ENCODE results near the gene SHISA7.

DNA sequence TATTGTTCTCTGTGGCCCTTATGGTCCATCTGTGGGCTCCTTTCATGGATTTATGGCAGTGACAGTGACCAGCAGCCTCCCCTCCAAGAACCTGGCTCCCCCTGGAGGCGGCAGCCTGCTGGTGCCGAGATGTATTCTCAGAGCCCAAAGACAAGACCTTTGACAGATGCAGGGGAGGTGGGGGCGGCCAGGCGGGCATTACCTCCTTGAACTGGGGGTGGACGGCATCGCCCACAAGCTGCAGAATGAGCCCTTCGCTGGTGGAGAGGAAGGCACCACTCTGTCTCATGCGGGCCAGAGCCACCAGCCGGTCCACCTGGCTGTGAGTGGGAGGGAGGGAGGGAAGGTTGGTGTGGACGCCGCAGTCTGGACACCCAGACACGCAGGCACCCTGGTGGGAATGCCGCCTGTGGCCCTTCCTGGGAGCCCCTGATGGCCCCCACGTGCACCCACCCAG lies 11.7 kb upstream of the SHISA7 start:
- TF ChIP-seq POLR2AphosphoS5 (IDR thresholded peaks at IDR 0.05; ENCODE audit: low read depth, low read length): no peak
- TF ChIP-seq POLR2A (IDR thresholded peaks at IDR 0.05; ENCODE audit: low read depth, low read length): no peak
- TF ChIP-seq POU2F2 (IDR thresholded peaks at IDR 0.05; ENCODE audit: low read depth, low read length): no peak
- TF ChIP-seq TAF1 (IDR thresholded peaks at IDR 0.05; ENCODE audit: low read depth, low read length): no peak
